H1 (cell line): Measurements from ENCODE around the gene KAT8. TPM values are rescaled to one million over a fixed set of nuclear protein-coding genes. Genes with fewer than 3 reads are reported as not detected.
A peak's percentile ranks its signal among the peaks of the same experiment; 100 is the strongest.

Experiments used
- CTCF ChIA-PET: fragments of 300-600 bp; sonication (Branson Sonifier 250); formaldehyde crosslinking; loops from one replicate; lab custom pipeline; 2021; ENCODE audit not compliant: partially characterized antibody; lab: Charles Lee
- POLR2A ChIA-PET: fragments of 300-600 bp; sonication (Branson Sonifier 250); formaldehyde crosslinking; loops from one replicate; lab custom pipeline; 2021; ENCODE audit warnings: inconsistent platforms; ENCODE audit not compliant: partially characterized antibody; lab: Charles Lee
- DNase-seq, 2 experiments: peaks; one replicate each; pipeline versions ENCODE4 v3.0.0 to v3.0.0-alpha.2; 2010 to 2022; ENCODE audit warnings: low spot score in 2 of 2, low read depth in 1 of 2, mixed read lengths in 1 of 2
- FAIRE-seq: peaks from 2 replicates; lab custom pipeline; 2011; peaks lifted over from hg19 to GRCh38; lab: Jason Lieb, UNC
- H2AFZ ChIP-seq: 2 replicates; pipeline ENCODE4 v1.8.1; 2012; ENCODE audit warnings: low read length, inconsistent platforms
- H2AK5ac ChIP-seq: 2 replicates; pipeline ENCODE4 v1.6.1; 2013; ENCODE audit warnings: low read depth, low read length
- H2BK120ac ChIP-seq: replicated peaks from 2 replicates; pipeline ENCODE3; 2013; ENCODE audit warnings: low read depth, low read length, inconsistent platforms
- H2BK12ac ChIP-seq: 2 replicates; pipeline ENCODE4 v1.6.1; 2013; ENCODE audit warnings: low read depth, low read length
- H2BK15ac ChIP-seq: 2 replicates; pipeline ENCODE4 v1.6.1; 2013; ENCODE audit warnings: low read length
- H2BK20ac ChIP-seq: 2 replicates; pipeline ENCODE4 v1.6.1; 2013; ENCODE audit warnings: low read length
- H2BK5ac ChIP-seq: 2 replicates; pipeline ENCODE4 v1.6.1; 2013; ENCODE audit warnings: low read depth, low read length
- H3K14ac ChIP-seq: 2 replicates; pipeline ENCODE4 v1.6.1; 2013; ENCODE audit warnings: inconsistent platforms; ENCODE audit not compliant: insufficient read length
- H3K18ac ChIP-seq: 2 replicates; pipeline ENCODE4 v1.6.1; 2013; ENCODE audit warnings: low read length; ENCODE audit errors: extremely low read depth
- H3K23ac ChIP-seq: 2 replicates; pipeline ENCODE4 v1.6.1; 2013; ENCODE audit warnings: inconsistent platforms; ENCODE audit not compliant: insufficient read length
- H3K23me2 ChIP-seq: 2 replicates; pipeline ENCODE4 v1.6.1; 2013; ENCODE audit warnings: low read depth, low read length
- H3K27ac ChIP-seq: 2 replicates; pipeline ENCODE4 v1.6.1; 2011; ENCODE audit warnings: low read depth, low read length, inconsistent platforms
- H3K27me3 ChIP-seq, 4 experiments: replicated peaks in 1 of 4; 1 replicate in 1 of 4; 2 replicates in 3 of 4; pipeline versions ENCODE4 v1.6.1 to v1.8.1; 2011 to 2013; ENCODE audit warnings: low read length in 3 of 4, mild to moderate bottlenecking in 3 of 4, inconsistent platforms in 2 of 4, mixed read lengths in 2 of 4, moderate library complexity in 1 of 4; ENCODE audit not compliant: control insufficient read depth in 3 of 4, insufficient read depth in 3 of 4; ENCODE audit errors: extremely low read depth in 1 of 4
- H3K36me3 ChIP-seq, 4 experiments: 2 replicates each; pipeline versions ENCODE4 v1.6.1 to v1.8.1; 2011 to 2013; ENCODE audit warnings: mild to moderate bottlenecking in 4 of 4, low read length in 3 of 4, moderate library complexity in 2 of 4, control low read depth in 1 of 4, inconsistent platforms in 1 of 4; ENCODE audit not compliant: insufficient read depth in 4 of 4, control insufficient read depth in 2 of 4
- H3K4ac ChIP-seq: replicated peaks from 2 replicates; pipeline ENCODE3; 2013; ENCODE audit warnings: low read length, low read depth, mixed read lengths, inconsistent platforms; ENCODE audit not compliant: insufficient read length
- H3K4me1 ChIP-seq, 4 experiments: replicated peaks in 1 of 4; 1 replicate in 1 of 4; 2 replicates in 3 of 4; pipeline versions ENCODE4 v1.6.1 to v1.8.1; 2011 to 2013; ENCODE audit warnings: low read length in 3 of 4, inconsistent platforms in 2 of 4, mixed read lengths in 1 of 4; ENCODE audit not compliant: insufficient read depth in 4 of 4, control insufficient read depth in 3 of 4
- H3K4me2 ChIP-seq, 2 experiments: 2 replicates each; pipeline versions ENCODE4 v1.6.1 to v1.8.1; 2011 to 2013; ENCODE audit warnings: low read depth in 2 of 2, low read length in 2 of 2, control low read depth in 1 of 2, inconsistent platforms in 1 of 2, mild to moderate bottlenecking in 1 of 2; ENCODE audit not compliant: insufficient read depth in 1 of 2
- H3K4me3 ChIP-seq, 4 experiments: fragments of 200-600, 300-600 bp in 1 of 4; sonication (generic), shearing (Covaris generic), sonication (Bioruptor Twin) in 1 of 4; 2 replicates each; pipeline versions ENCODE4 v1.5.1 to v1.8.1; 2011 to 2016; ENCODE audit warnings: low read length in 4 of 4, low read depth in 3 of 4, control low read depth in 2 of 4, inconsistent platforms in 2 of 4, mild to moderate bottlenecking in 2 of 4, mixed read lengths in 1 of 4, moderate library complexity in 1 of 4; ENCODE audit not compliant: insufficient read depth in 2 of 4; ENCODE audit errors: extremely low read depth in 1 of 4
- H3K56ac ChIP-seq: replicated peaks from 2 replicates; pipeline ENCODE3; 2013; ENCODE audit warnings: low read depth, mild to moderate bottlenecking, mixed read lengths, low read length, inconsistent platforms; ENCODE audit not compliant: insufficient read length
- H3K79me1 ChIP-seq: 2 replicates; pipeline ENCODE4 v1.6.1; 2013; ENCODE audit warnings: low read depth, low read length, control low read depth
- H3K79me2 ChIP-seq, 2 experiments: 2 replicates each; pipeline versions ENCODE4 v1.6.1 to v1.8.1; 2012 to 2013; ENCODE audit warnings: low read length in 2 of 2, mild to moderate bottlenecking in 2 of 2, inconsistent platforms in 1 of 2; ENCODE audit not compliant: insufficient read depth in 2 of 2, control insufficient read depth in 1 of 2
- H3K9ac ChIP-seq, 4 experiments: replicated peaks in 1 of 4; 1 replicate in 1 of 4; 2 replicates in 3 of 4; pipeline versions ENCODE4 v1.6.1 to v1.8.1; 2011 to 2013; ENCODE audit warnings: low read depth in 3 of 4, low read length in 3 of 4, control low read depth in 2 of 4, mild to moderate bottlenecking in 2 of 4, moderate library complexity in 2 of 4, inconsistent platforms in 1 of 4; ENCODE audit errors: extremely low read depth in 1 of 4
- H3K9me3 ChIP-seq, 2 experiments: 2 replicates each; pipeline versions ENCODE4 v1.6.1 to v1.8.1; 2012 to 2013; ENCODE audit warnings: mild to moderate bottlenecking in 2 of 2, moderate library complexity in 2 of 2, control low read depth in 1 of 2, inconsistent platforms in 1 of 2, low read depth in 1 of 2, low read length in 1 of 2, mixed read lengths in 1 of 2; ENCODE audit not compliant: insufficient read depth in 2 of 2
- H4K20me1 ChIP-seq, 2 experiments: replicated peaks in 1 of 2; 2 replicates each; pipeline versions ENCODE3 to v1.8.1; 2011 to 2013; ENCODE audit warnings: inconsistent platforms in 2 of 2, low read length in 2 of 2, mild to moderate bottlenecking in 1 of 2; ENCODE audit not compliant: insufficient read depth in 2 of 2, control insufficient read depth in 1 of 2
- H4K5ac ChIP-seq: 2 replicates; pipeline ENCODE4 v1.6.1; 2013; ENCODE audit warnings: low read length, low read depth, mixed read lengths, inconsistent platforms; ENCODE audit not compliant: insufficient read length
- H4K8ac ChIP-seq: 2 replicates; pipeline ENCODE4 v1.8.0; 2013; ENCODE audit warnings: mild to moderate bottlenecking, moderate library complexity, low read length, inconsistent platforms; ENCODE audit not compliant: insufficient read depth; ENCODE audit errors: extremely low read depth
- H4K91ac ChIP-seq: replicated peaks from 2 replicates; pipeline ENCODE3; 2013; ENCODE audit warnings: low read length, mixed read lengths, inconsistent platforms; ENCODE audit not compliant: insufficient read length
- ATF2 ChIP-seq: IDR thresholded peaks from 2 replicates; pipeline ENCODE4 v1.6.1; 2012; ENCODE audit warnings: low read length, inconsistent platforms
- WGBS, 2 experiments: shearing (Covaris generic) in 1 of 2; methylation state at CpG; one replicate each; pipeline versions ENCODE4 v1.1.6 to v1.1.7; 2013 to 2015; ENCODE audit warnings: low lambda C conversion rate in 2 of 2, mixed read lengths in 2 of 2, inconsistent platforms in 1 of 2, low coverage in 1 of 2, missing lambda C conversion rate in 1 of 2; ENCODE audit not compliant: insufficient replicate concordance in 2 of 2, insufficient coverage in 1 of 2, insufficient read length in 1 of 2; ENCODE audit errors: extremely low coverage in 1 of 2, missing lambda C conversion rate in 1 of 2; 5-methylcytosine and 5-hydroxymethylcytosine counted together
- polyA plus RNA-seq, 7 experiments: library from polyadenylated mRNA; depleted of rRNA in 3 of 7; stranded (reverse) in 5 of 7; unstranded in 2 of 7; fragments of >200 nt in 5 of 7; fragments of 200-250 nt in 2 of 7; gene quantifications; 1 replicate in 5 of 7; 2 replicates in 1 of 7; 4 replicates in 1 of 7; pipeline versions ENCODE4 v1.2.1 to v1.2.3, GENCODE V29; 2011 to 2013; ENCODE audit warnings: missing spikeins in 2 of 7, mixed read lengths in 2 of 7
- total RNA-seq: library from RNA; stranded (reverse); fragmentation: NEBNext Ultra II Directional; extraction: Animal tissue kit (Norgen Biotek cat#: 25700); gene quantifications from 2 replicates; pipeline ENCODE4 v1.2.1, GENCODE V29; 2021

The KAT8 gene
- total and polyA plus RNA-seq, 2 of the 8 experiments (the other 6 are each of a cell fraction or from before 2014, with no cell fraction given) = 52.6 to 61.6 TPM

- H2BK15ac ChIP-seq = no peak overlapping the region
- H3K23ac ChIP-seq = no peak overlapping the region
- FAIRE-seq (no peak), DNase-seq (no peak)
- peaks cover 0 to 5% (median 2%) of the 10 kb centered on the region in 4 experiments; a peak in 1 of 7 replicates for H3K4me1 ChIP-seq
- peaks cover 8% of the 10 kb centered on the region for H3K23me2 ChIP-seq
- no peak overlapping the region for H2BK20ac ChIP-seq
- H3K79me1 ChIP-seq = no peaks in the 10 kb centered on the region; the same call in 1 of the 2 replicates
- H2BK5ac ChIP-seq = no peak overlapping the region
- WGBS, 2 experiments = 91% methylated on average over 11 of the region's 12 CpGs; no CpG with 5 or more reads in 1 of the 2 experiments
- peaks cover 2 to 18% (median 12%) of the 10 kb centered on the region in 4 experiments; a peak in 5 of 8 replicates for H3K36me3 ChIP-seq
- H2AFZ ChIP-seq = no peak overlapping the region
- no peak overlapping the region for H3K56ac ChIP-seq
- no peak overlapping the region for H3K4me3 ChIP-seq
- H3K27ac ChIP-seq = no peak overlapping the region
- no peak overlapping the region for H3K18ac ChIP-seq
- H4K8ac ChIP-seq = no peak overlapping the region
- no peak overlapping the region for H2BK120ac ChIP-seq
- H3K4me2 ChIP-seq = peak overlapping the region in 1 of 2 experiments; percentile 60; a peak in 2 of 4 replicates
- H2AK5ac ChIP-seq = no peak overlapping the region
- no peak overlapping the region for H3K14ac ChIP-seq
- H3K79me2 ChIP-seq = no peaks in the 10 kb centered on the region
- H4K20me1 ChIP-seq = no peaks in the 10 kb centered on the region
- ChIA-PET POLR2A (interaction anchor here (1.1 to 29.9 kb wide), 5 partner anchors 8 to 71 kb away, joined by 3 to 713 read pairs (median 3); partner anchors contain the start of genes FUS, KAT8, PRSS36 and PRSS8), CTCF (interaction anchor here (1.0 to 3.1 kb wide), 2 partner anchors 10 to 32 kb away, joined by 3 to 8 read pairs; no protein-coding TSS in a partner anchor)
- no peak overlapping the region for H4K91ac ChIP-seq
- H4K5ac ChIP-seq = no peak overlapping the region
- no peak overlapping the region for H3K9ac ChIP-seq
- no peak for TF ChIP-seq ATF2
- no peak overlapping the region for H2BK12ac ChIP-seq
- no peak overlapping the region for H3K4ac ChIP-seq
- H3K27me3 ChIP-seq = no peaks in the 10 kb centered on the region
- H3K9me3 ChIP-seq = no peaks in the 10 kb centered on the region
Observed at GRCh38 chr16:31109622-31110021, 7.8 kb upstream of the KAT8 start.
